Sigmoid colon (tissue), 4 donors: ENCODE measurements around the gene AHCY.

Experiments used
- EP300 ChIP-seq, 4 donors: sonication (generic); formaldehyde crosslinking; IDR thresholded peaks; one replicate each; pipeline ENCODE4 v1.6.1; 2017; ENCODE audit warnings: antibody characterized with exemption in 4 of 4
- POLR2AphosphoS5 ChIP-seq, 4 donors: sonication (generic); formaldehyde crosslinking; IDR thresholded peaks; one replicate each; pipeline ENCODE4 v1.6.1; 2017; ENCODE audit warnings: antibody characterized with exemption in 4 of 4
- TF ChIP-seq, protein P1 (sequence below), 4 experiments: fragments of 450-650 bp in 3 of 4; fragments of 200-600 bp in 1 of 4; IDR thresholded peaks; one replicate each; pipeline ENCODE4 v1.5.1; 2016 to 2019; ENCODE audit warnings: antibody characterized with exemption in 4 of 4, mild to moderate bottlenecking in 3 of 4, moderate library complexity in 2 of 4

DNA sequence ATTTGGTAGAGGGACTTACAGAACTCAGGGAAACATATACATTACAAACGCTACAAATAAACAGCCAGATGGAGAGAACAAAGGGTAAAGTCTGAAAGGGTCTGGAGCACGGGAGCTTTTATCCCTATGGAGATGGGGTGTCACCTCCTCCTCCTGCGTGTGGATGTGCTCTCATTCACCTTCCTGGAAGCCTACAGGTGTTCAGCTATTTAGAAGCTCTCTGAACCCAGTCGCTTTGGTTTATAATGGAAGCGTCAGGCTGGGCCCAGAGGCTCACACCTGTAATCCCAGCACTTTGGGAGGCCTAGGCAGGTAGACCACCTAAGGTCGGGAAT, 42.2 kb upstream of the AHCY start:
- TF ChIP-seq, protein P1, sequence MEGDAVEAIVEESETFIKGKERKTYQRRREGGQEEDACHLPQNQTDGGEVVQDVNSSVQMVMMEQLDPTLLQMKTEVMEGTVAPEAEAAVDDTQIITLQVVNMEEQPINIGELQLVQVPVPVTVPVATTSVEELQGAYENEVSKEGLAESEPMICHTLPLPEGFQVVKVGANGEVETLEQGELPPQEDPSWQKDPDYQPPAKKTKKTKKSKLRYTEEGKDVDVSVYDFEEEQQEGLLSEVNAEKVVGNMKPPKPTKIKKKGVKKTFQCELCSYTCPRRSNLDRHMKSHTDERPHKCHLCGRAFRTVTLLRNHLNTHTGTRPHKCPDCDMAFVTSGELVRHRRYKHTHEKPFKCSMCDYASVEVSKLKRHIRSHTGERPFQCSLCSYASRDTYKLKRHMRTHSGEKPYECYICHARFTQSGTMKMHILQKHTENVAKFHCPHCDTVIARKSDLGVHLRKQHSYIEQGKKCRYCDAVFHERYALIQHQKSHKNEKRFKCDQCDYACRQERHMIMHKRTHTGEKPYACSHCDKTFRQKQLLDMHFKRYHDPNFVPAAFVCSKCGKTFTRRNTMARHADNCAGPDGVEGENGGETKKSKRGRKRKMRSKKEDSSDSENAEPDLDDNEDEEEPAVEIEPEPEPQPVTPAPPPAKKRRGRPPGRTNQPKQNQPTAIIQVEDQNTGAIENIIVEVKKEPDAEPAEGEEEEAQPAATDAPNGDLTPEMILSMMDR (IDR thresholded peaks at IDR 0.05) = no peak
- no peak for TF ChIP-seq EP300 (IDR thresholded peaks at IDR 0.05)
- TF ChIP-seq POLR2AphosphoS5 (IDR thresholded peaks at IDR 0.05) = no peak
